A673 (cell line): ENCODE measurements around the gene CHSY3. TPM values are rescaled to one million over a fixed set of nuclear protein-coding genes. Genes with fewer than 3 reads are reported as not detected.

ENCODE experiments used
- BruUV-seq: library from RNA; stranded (reverse); fragments of 400-500 nt; replicated peaks from 2 replicates; lab custom pipeline; 2021; lab: Mats Ljungman, UMichigan
- CTCF ChIA-PET: fragments of 300-600 bp; sonication (Branson Sonifier 250); formaldehyde crosslinking; loops from one replicate; lab custom pipeline; 2022; ENCODE audit warnings: antibody characterized with exemption; lab: Charles Lee
- POLR2A ChIA-PET: fragments of 300-600 bp; sonication (Branson Sonifier 250); formaldehyde crosslinking; loops from one replicate; lab custom pipeline; 2022; ENCODE audit warnings: antibody characterized with exemption; ENCODE audit not compliant: low non-redundant PET; lab: Charles Lee
- DNase-seq: peaks from one replicate; pipeline ENCODE4 v3.0.0-alpha.2; 2015; ENCODE audit warnings: low spot score
- H3K27ac ChIP-seq: fragments of 200-600 bp; sonication (generic); 2 replicates; pipeline ENCODE4 v1.5.1; 2016; ENCODE audit warnings: mixed run types, low read depth, mild to moderate bottlenecking, mixed read lengths, antibody characterized with exemption, low read length; ENCODE audit not compliant: poor library complexity, severe bottlenecking
- H3K27me3 ChIP-seq: fragments of 200-600 bp; sonication (generic); replicated peaks from 2 replicates; pipeline ENCODE4 v1.6.1; 2017; ENCODE audit warnings: mixed run types, low read depth, mild to moderate bottlenecking, mixed read lengths, antibody characterized with exemption, low read length; ENCODE audit not compliant: insufficient read depth, poor library complexity
- H3K36me3 ChIP-seq: fragments of 200-600 bp; sonication (generic); 2 replicates; pipeline ENCODE4 v1.6.1; 2016; ENCODE audit warnings: mixed run types, mild to moderate bottlenecking, mixed read lengths, antibody characterized with exemption, low read length; ENCODE audit not compliant: insufficient read depth, poor library complexity, severe bottlenecking
- H3K4me1 ChIP-seq: fragments of 200-600 bp; sonication (generic); 2 replicates; pipeline ENCODE4 v1.6.1; 2017; ENCODE audit warnings: mixed run types, mild to moderate bottlenecking, mixed read lengths, antibody characterized with exemption, low read length; ENCODE audit not compliant: insufficient read depth, poor library complexity, severe bottlenecking
- H3K4me3 ChIP-seq: fragments of 200-600 bp; sonication (generic); 2 replicates; pipeline ENCODE4 v1.5.1; 2016; ENCODE audit warnings: low read depth, mixed run types, mild to moderate bottlenecking, mixed read lengths, low read length; ENCODE audit not compliant: poor library complexity, severe bottlenecking
- H3K9me3 ChIP-seq: fragments of 200-600 bp; sonication (generic); 2 replicates; pipeline ENCODE4 v1.6.1; 2016; ENCODE audit warnings: mixed run types, low read depth, mild to moderate bottlenecking, mixed read lengths, antibody characterized with exemption, low read length; ENCODE audit not compliant: poor library complexity, severe bottlenecking
- CTCF ChIP-seq: fragments of 300-800, 200-600 bp; sonication (generic); conservative IDR thresholded peaks from 2 replicates; pipeline ENCODE4 v1.5.1; 2017; ENCODE audit warnings: low read depth, mild to moderate bottlenecking, antibody characterized with exemption, low read length, moderate library complexity, mixed read lengths
- EZH2 ChIP-seq: fragments of 200-600 bp; sonication (generic); IDR thresholded peaks from 2 replicates; pipeline ENCODE4 v1.6.1; 2017; ENCODE audit warnings: borderline replicate concordance, low read depth, mild to moderate bottlenecking, mixed read lengths, antibody characterized with exemption, low read length; ENCODE audit not compliant: poor library complexity, severe bottlenecking
- intact Hi-C: fragments of 100-400 bp; cut with micrococcal nuclease; formaldehyde crosslinking; loops from one replicate; pipeline ENCODE4 v1.10.0; 2022; ENCODE audit not compliant: unreplicated experiment
- total RNA-seq: library from RNA; stranded (reverse); gene quantifications from 2 replicates; pipeline ENCODE4 v1.2.3, GENCODE V29; 2021

The CHSY3 gene
- total RNA-seq, 1 experiment from 2014 or later = not detected

GRCh38 chr5:130011986-130012385, 107.7 kb downstream of the CHSY3 start:
- no peak for DNase-seq
- POLR2A ChIA-PET = no interaction called here
- Histone ChIP-seq H3K27ac (no peak overlapping the region), H3K9me3 (no peaks in the 10 kb centered on the region), H3K4me3 (no peak overlapping the region), H3K4me1 (no peaks in the 10 kb centered on the region), H3K36me3 (no peaks in the 10 kb centered on the region), H3K27me3 (no peaks in the 10 kb centered on the region)
- TF ChIP-seq CTCF = no peak
- TF ChIP-seq EZH2 = no peak
- BruUV-seq = no TSS peak
- CTCF ChIA-PET = no interaction called here
- intact Hi-C loops = no loop called here

- POLR2A ChIA-PET = no interaction called here
- no peak for TF ChIP-seq CTCF
- no peak for TF ChIP-seq EZH2
- intact Hi-C loops = no loop called here
- Histone ChIP-seq H3K9me3 (no peaks in the 10 kb centered on the region), H3K4me3 (no peak overlapping the region), H3K4me1 (no peaks in the 10 kb centered on the region), H3K36me3 (no peaks in the 10 kb centered on the region), H3K27me3 (no peaks in the 10 kb centered on the region), H3K27ac (no peak overlapping the region)
- CTCF ChIA-PET = no interaction called here
- no TSS peak for BruUV-seq
- no peak for DNase-seq
Measured at GRCh38 chr5:130017173-130017572, 112.9 kb downstream of the CHSY3 start.

GRCh38 chr5:130018641-130019040, 114.4 kb downstream of the CHSY3 start:
- TF ChIP-seq CTCF = no peak
- TF ChIP-seq EZH2 = no peak
- Histone ChIP-seq H3K4me1 (no peaks in the 10 kb centered on the region), H3K9me3 (no peaks in the 10 kb centered on the region), H3K36me3 (no peaks in the 10 kb centered on the region), H3K4me3 (no peak overlapping the region), H3K27me3 (no peaks in the 10 kb centered on the region), H3K27ac (no peak overlapping the region)
- ChIA-PET POLR2A (no interaction called here), CTCF (no interaction called here)
- DNase-seq = no peak
- BruUV-seq = no TSS peak
- intact Hi-C loops = no loop called here
